HG03469 (cell line): ENCODE data around the gene CNPY1.

Experiments used
- ATAC-seq: cut with Tn5 transposase; IDR thresholded peaks from one replicate; pipeline ENCODE4 v1.9.1; 2021; ENCODE audit warnings: mild to moderate bottlenecking, moderate library complexity, moderate number of reproducible peaks; ENCODE audit not compliant: unreplicated experiment

CNPY1 gene

DNA sequence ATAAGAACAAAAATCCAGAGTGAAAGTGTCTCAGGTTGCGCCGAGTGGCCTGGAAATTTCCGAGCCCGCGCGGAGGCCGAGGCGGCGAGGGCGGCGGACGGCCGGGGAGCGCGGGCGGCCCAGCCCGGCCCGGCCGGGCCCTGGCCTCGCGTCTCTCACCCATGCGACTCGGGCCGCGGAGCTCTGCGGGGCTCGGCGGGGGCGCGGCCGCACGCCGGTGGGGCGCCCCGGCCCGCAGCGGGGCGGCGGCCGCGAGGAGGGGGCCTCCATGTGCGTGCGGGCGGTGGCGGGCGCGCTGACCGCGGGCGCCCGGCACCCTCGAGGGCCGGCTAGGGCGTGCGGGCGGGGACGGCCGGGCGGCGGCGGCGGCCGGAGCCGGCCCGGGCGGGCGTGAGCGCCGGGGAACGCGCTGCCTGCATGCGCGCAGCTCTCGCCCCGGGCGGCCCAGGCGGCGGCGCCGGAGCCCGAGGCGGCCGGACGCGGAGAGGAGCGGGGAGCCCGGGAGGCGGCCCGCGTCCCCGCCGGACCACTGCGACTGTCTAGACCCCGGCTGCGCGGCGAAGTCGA is 88.7 kb downstream of the CNPY1 start:
- ATAC-seq: no peak

DNA sequence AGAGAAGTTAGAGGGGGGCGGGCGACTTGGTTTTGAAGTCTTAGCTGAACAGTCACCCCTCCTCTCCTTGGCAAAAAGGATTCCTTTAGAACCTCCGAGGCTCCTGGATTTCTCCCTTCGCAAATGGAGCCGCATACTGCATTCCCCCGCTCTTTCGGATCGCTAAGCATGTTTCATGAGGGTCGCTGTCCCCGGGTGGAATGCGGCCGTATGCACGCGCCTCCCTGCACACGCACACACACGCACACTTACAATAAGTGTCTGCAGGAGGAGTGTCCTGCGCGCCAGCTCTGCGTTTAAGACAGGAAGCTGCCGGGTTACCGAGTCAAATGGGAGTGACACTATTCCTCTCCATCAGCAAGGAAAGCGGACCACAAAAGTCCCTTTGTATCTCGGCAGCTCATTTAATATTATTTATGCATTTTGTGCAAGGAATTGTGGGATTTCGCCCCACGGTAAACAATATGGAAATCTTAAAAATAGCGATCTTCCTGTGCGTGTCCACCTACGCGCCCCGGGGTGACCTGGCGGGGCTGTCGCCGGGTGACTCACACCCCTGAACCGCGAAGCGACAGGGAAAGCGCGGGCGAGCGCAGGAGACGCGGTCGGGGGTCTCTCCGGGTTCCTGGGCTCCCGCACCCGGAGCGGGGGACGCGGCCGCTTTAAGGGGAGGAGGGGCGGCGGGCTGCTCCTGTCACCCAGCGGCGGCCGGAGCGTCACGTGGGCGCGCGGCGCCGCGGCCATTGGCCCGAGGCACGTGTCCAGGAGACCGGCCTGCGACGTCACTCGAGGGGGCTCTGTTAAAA is 89.4 kb downstream of the CNPY1 start:
- ATAC-seq: no peak

DNA sequence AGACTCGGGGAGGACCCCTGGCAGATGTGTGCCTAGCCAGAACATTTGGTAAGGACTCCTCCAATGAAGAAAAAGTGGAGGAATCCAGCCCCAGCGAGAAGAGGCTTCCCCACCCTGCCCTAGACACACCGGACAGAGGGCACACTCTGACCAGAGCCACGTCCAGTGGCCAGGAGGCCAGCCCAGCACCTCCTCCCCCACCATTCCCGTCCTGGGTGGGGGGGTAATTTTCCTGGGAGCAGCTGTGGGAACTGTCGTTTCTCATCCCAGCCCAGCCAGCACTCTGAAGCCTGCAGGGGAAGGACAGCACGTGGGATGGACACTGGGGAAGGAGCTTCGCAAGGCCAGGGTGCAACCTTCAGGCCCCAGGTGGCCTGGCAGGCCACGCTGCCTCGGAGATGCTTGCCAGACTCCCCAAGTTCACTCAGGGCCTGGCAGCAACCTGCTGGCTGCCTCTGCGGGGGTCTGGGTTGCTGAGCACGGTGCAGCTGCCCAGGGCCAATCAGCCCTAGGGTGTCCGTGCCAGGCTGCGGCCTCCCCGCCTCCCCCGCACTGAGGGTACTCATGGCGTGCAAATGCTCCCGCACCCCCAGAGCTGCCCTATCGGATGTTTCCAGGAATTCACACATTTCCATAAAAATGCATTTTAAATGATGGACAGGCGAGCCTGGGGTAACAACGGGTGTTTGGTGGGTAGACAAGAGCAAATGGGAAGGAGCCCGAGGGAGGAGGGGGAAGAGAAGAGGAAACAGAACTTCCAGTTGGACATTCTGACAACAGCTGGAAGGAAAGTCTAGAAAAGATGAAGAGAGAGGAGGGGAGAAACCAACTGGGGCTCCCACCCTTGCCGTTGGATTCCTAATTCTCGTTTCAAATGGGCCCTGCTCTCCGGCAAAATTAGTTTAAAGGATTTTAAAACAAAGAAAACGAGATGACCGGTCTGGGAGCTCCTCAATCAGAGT is 90.3 kb downstream of the CNPY1 start:
- ATAC-seq: no peak

DNA sequence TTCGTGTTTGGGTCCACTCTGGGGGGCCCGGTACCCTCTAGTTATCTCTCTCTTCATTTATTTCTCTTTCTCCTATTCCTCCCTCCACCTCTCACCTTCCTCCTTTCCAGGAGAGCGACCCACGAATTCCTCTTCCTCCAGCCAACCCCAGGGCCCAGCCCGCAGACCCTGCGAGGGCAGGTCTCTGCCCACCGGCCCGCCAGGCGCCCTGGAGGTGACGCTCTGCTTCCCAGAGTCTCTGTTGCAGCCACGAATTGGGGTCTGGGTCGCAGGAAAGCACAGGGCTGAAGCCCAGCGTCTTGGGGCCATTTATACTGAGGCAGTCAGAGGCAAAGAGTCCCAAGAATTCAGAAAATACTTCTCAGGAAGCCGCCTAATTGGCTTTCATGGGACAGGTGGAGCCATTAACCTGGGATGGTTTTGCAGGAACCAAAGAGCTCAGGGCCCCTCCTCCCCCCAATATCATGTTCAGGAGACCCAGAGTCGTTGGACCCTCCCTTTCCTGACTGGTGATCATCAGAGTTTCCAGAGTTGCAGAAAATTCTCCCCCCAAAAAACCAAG is 91.1 kb downstream of the CNPY1 start:
- no peak for ATAC-seq

DNA sequence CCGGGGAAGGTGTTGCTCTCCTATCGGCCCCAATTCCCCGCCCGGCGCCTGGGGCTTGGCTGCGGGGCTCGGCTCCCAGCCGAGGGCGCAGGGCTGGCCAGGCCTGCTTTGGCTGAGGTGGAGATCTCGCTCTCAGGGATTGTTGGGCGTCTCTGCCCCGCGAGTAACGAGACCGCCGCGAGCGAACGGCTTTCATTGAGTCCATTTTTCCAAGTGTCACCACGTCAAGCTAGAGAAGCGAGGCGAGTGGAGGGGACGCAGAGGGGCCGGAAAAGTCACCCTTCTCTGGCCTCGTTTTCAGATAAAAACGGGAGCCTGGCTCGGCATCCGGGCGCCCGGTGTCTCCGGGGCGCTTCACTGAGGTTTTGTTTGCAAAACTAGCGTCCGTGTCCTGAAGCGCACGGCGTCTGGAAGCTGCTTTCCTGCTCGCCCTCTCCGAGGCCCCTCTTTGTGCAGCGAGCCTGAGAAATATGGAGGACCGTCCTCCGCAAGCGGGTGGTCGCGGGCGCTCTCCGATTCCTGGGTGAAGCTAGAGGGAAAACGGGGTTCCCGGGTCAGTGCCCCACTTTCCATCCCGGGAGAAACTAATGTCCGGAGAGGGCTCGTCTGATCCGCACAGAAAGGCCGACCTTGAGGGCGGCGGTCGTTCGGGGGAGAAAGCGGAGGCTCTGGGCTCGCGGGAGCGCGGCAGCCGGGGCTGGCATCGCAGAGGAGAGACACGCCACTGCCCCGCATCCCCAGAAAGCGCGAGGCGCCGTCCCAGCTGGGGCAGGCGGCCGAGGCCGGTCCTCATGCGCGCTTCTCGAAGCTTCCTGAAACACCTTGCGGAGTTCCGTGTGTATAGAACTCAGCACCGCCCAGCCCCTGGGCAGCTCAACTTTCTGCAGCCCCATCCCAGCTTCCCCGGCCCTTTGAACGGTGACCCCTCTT is 91.9 kb downstream of the CNPY1 start:
- no peak for ATAC-seq

DNA sequence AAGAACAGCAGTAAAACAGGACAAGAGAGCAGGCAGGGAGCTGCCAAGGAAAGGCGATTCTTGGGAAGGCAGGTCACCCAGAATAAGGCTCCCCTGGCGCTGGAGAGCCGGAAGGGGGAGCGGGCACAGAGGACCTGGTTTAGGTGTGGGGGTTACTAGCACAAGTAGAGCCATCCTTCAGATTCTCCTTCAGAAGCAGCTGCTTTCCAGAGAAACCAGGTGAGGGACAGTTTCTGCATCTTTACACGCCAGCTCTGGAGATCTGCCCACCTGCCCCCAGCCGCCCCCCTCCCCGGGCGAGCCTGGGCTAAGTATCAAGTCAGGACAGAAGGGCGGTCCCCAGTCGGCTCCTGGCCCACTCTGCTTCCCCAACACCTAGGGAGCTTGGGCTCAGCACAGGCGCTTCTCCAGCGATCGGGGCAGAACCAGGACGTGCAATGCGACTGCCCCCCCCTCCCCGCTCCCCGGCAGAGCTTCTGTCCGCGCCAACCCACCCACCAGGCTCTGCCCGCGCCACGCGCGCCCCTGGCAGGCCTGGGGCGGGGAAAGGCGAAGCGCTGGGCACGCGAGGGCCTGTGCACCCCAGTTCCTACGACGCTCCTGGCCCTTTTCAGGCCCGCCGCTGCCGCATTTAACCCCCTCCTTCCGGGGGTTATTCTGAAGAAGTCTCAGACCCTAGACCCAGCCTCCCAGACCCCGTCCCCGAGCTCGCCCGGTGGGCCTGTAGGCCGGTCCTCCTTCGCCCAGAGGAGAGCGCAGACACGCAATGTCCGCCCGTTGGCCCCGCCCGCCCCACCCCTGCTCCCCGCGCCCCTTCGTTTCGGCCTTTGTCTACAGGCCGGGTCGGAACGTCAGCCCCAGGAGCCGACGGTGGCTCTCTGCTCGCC is 92.8 kb downstream of the CNPY1 start:
- no peak for ATAC-seq

DNA sequence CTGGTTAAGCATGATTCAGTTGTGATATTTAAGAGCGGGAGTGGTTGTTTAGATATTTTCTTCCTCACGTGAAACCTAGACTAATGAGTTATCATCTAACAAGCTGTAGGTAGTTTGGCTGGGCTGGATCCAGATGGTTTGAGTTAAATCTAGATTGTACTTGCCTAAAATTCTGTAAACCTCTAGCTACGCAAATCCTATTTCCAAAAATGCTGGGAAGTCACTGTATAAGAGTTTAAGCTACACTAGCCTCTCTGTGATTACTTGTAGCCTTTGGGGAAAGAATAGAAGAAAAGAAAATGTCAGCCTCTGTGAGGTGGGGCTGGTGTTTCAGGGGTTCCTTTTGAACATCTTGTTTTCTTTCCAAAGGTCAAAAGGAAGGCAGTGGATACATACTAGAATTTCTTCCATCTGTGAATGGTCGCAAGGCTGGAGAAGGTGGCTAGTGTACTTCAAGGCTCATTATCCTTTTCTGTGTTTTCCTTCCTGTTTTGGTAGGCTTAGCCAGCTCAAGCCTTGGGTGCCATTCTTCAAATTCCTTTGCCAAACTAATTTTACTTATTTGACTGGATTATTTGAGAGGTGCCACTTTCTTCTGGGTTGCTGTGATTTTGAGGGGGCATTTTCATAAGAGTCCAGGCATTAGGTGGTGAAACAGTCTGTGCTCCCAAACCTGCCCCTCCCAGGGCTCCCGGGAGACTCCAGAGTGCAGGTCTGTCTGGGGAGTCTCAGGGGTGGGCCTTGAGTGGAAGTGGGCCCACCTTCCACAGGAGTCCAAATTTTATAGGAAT is 93.7 kb downstream of the CNPY1 start:
- ATAC-seq: no peak

DNA sequence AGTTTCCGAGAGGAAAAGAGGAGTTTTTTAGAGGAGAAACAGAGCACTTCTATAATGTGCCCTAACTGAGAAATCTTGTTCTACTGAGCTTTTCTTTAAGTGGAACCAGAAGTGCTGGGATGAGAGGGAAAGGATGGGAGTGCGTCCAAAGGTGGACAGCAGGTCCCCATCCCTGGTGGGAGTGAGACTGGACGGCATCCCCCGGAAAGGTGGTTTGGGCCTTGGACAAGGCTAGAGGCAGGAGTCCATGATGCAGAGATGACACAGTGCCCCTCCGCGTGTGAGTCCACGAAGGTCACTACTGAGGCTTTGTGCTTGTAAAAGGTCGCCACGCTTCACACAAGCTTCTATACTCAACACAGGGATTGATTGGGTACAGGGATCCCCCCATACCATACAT is 94.5 kb downstream of the CNPY1 start:
- no peak for ATAC-seq
